GM18526 (cell line): ENCODE measurements around the gene DNAJC13.

Source experiments
- POLR2A ChIP-seq: IDR thresholded peaks from 3 replicates; pipeline ENCODE4 v1.6.1; 2011; ENCODE audit not compliant: insufficient read length; ENCODE audit errors: extremely low read depth

DNAJC13 gene

GRCh38 chr3:132549169-132549568 is 131.9 kb downstream of the DNAJC13 start:
- no peak for TF ChIP-seq POLR2A

GRCh38 chr3:132549890-132550578 is 132.7 kb downstream of the DNAJC13 start:
- TF ChIP-seq POLR2A = no peak

- no peak for TF ChIP-seq POLR2A
Observed at GRCh38 chr3:132550579-132551305, 133.4 kb downstream of the DNAJC13 start.

- TF ChIP-seq POLR2A = no peak
Observed at GRCh38 chr3:132553826-132554225, 136.5 kb downstream of the DNAJC13 start.

GRCh38 chr3:132554437-132554836 is 137.1 kb downstream of the DNAJC13 start:
- no peak for TF ChIP-seq POLR2A

GRCh38 chr3:132555306-132556035 is 138.2 kb downstream of the DNAJC13 start:
- no peak for TF ChIP-seq POLR2A

- no peak for TF ChIP-seq POLR2A
Observed at GRCh38 chr3:132556508-132557159, 139.3 kb downstream of the DNAJC13 start.

GRCh38 chr3:132561003-132561402 is 143.7 kb downstream of the DNAJC13 start:
- no peak for TF ChIP-seq POLR2A

- no peak for TF ChIP-seq POLR2A
Observed at GRCh38 chr3:132563420-132564069, 146.2 kb downstream of the DNAJC13 start.

- TF ChIP-seq POLR2A = no peak
Observed at GRCh38 chr3:132564070-132564465, 146.8 kb downstream of the DNAJC13 start.

GRCh38 chr3:132568422-132568821 is 151.1 kb downstream of the DNAJC13 start:
- TF ChIP-seq POLR2A = no peak

GRCh38 chr3:132569153-132569552 is 151.9 kb downstream of the DNAJC13 start:
- TF ChIP-seq POLR2A = no peak

GRCh38 chr3:132569580-132569979 is 152.3 kb downstream of the DNAJC13 start:
- no peak for TF ChIP-seq POLR2A

GRCh38 chr3:132570016-132570415 is 152.7 kb downstream of the DNAJC13 start:
- no peak for TF ChIP-seq POLR2A

- TF ChIP-seq POLR2A = no peak
Observed at GRCh38 chr3:132573797-132574211, 156.5 kb downstream of the DNAJC13 start.
